ENCODE results near the gene IKZF1. TPM values are rescaled to one million over a fixed set of nuclear protein-coding genes. Genes with fewer than 3 reads are reported as not detected.

Gene IKZF1
- total and polyA plus RNA-seq, 2 of the 13 experiments (the other 11 are each of a cell fraction or from before 2014, with no cell fraction given) = not detected

DNA sequence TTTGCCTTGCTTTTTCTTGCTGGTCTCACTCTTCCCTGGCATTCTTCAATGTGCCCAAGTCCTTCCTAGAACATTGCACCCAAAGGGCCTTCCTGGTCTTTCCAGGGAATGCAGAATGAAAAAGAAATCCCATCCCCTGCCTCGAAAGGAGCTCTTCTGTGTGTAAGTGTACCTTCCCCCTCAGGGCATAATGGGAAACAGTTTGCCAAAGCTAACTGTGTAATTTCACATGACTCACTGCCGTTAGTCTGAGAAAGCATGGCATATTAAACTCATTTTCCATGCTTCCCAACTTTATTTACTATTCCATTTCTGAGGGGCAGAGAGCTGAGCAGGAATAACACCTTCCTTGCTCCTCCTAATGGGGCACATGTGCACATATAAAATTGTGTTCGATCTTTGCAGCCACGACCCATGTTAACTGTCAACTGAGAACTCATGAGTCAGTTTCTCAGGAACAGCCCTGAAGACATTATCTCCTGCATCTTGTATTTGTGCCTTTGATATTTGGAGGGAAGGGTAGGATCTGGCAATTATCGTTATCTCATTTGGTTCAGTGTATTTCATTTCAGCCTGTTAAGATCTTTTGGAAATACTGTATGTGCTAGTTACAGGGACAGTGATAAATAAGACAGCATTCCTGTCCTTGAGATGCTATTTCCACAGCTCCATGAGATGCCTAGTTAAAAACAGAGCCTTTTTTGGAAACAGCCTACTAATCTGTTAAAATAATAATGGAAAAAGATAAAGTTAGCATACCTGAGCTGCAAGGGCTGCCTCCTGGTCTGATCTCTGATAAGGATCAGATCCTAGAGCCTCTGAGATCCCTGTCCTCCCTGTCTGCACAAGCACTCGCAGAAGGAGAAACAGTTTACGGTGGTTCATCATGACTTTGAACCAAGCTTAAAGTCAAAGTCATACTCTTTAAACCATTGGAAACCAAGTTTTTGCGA lies 42.3 kb downstream of the IKZF1 start:
- no peaks in the 10 kb centered on the region for H3K4me1 ChIP-seq (ENCODE audit: insufficient read depth, low read length)
- H4K20me1 ChIP-seq (ENCODE audit: insufficient read depth, low read length) = no peaks in the 10 kb centered on the region
- BruUV-seq (replicated peaks) = no TSS peak
- ATAC-seq (no peak), DNase-seq (ENCODE audit: low spot score) (no peak), FAIRE-seq (no peak)
- no peak overlapping the region for H3K9ac ChIP-seq (ENCODE audit: insufficient read depth, low read depth, low read length)
- H3K36me3 ChIP-seq (replicated peaks in 1 of 2; ENCODE audit: control insufficient read depth in 1 of 2, insufficient read depth in 2 of 2, low read length in 2 of 2) = no peaks in the 10 kb centered on the region
- WGBS (ENCODE audit: low lambda C conversion rate) = 28% methylated on average over 8 of the region's 8 CpGs
- POLR2A ChIA-PET = no interaction called here
- intact Hi-C loops (cut with micrococcal nuclease; ENCODE audit: unreplicated experiment) = no loop called here
- TF ChIP-seq AGO2 (optimal IDR thresholded peaks at IDR 0.05; ENCODE audit: low read depth, low read length) (no peak), PREB (CRISPR knock-in tag; IDR thresholded peaks at IDR 0.05) (no peak), POLR2AphosphoS5 (IDR thresholded peaks at IDR 0.05; ENCODE audit: low read depth, low read length) (no peak), HOXA9 (CRISPR knock-in tag; IDR thresholded peaks at IDR 0.05; ENCODE audit: borderline replicate concordance) (no peak), ZC3H4 (CRISPR knock-in tag; IDR thresholded peaks at IDR 0.05; ENCODE audit: borderline replicate concordance) (no peak), IRF9 (CRISPR knock-in tag; IDR thresholded peaks at IDR 0.05; ENCODE audit: borderline replicate concordance) (no peak), ZNF253 (CRISPR knock-in tag; IDR thresholded peaks at IDR 0.05; ENCODE audit: borderline replicate concordance) (no peak), TEAD3 (CRISPR knock-in tag; optimal IDR thresholded peaks at IDR 0.05; ENCODE audit: borderline replicate concordance) (no peak)
- TF ChIP-seq, protein P1, sequence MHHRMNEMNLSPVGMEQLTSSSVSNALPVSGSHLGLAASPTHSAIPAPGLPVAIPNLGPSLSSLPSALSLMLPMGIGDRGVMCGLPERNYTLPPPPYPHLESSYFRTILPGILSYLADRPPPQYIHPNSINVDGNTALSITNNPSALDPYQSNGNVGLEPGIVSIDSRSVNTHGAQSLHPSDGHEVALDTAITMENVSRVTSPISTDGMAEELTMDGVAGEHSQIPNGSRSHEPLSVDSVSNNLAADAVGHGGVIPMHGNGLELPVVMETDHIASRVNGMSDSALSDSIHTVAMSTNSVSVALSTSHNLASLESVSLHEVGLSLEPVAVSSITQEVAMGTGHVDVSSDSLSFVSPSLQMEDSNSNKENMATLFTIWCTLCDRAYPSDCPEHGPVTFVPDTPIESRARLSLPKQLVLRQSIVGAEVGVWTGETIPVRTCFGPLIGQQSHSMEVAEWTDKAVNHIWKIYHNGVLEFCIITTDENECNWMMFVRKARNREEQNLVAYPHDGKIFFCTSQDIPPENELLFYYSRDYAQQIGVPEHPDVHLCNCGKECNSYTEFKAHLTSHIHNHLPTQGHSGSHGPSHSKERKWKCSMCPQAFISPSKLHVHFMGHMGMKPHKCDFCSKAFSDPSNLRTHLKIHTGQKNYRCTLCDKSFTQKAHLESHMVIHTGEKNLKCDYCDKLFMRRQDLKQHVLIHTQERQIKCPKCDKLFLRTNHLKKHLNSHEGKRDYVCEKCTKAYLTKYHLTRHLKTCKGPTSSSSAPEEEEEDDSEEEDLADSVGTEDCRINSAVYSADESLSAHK (CRISPR knock-in tag; IDR thresholded peaks at IDR 0.05; ENCODE audit: borderline replicate concordance) = no peak
- no peak overlapping the region for H2AFZ ChIP-seq (ENCODE audit: low read length)
- in situ Hi-C loops (cut with HindIII; ENCODE audit: extremely low pct_ligation_motif_present, low pct_unique_long_range_greater_than_20kb) = no loop called here
- H3K79me2 ChIP-seq (ENCODE audit: insufficient read depth, low read length) = no peaks in the 10 kb centered on the region
- H3K4me3 ChIP-seq (replicated peaks in 1 of 3; ENCODE audit: insufficient read depth in 1 of 3, low read depth in 2 of 3, low read length in 3 of 3) = no peak overlapping the region
- H3K9me3 ChIP-seq (ENCODE audit: low read length) = no peaks in the 10 kb centered on the region
- H3K4me2 ChIP-seq (ENCODE audit: low read depth, low read length) = no peak overlapping the region
- no peak overlapping the region for H3K27ac ChIP-seq (ENCODE audit: extremely low read length, insufficient read depth, low read length)
- peaks cover 2 to 32% of the 10 kb centered on the region in 2 experiments; a peak in 4 of 5 replicates for H3K27me3 ChIP-seq (ENCODE audit: control insufficient read depth in 1 of 2, insufficient read depth in 2 of 2, low read length in 2 of 2)
- CTCF ChIA-PET (ENCODE audit: low intra/inter-chr PET ratio, low total read pairs) = no interaction called here
